H1 (cell line): ENCODE measurements around the gene PHF10. TPM values are rescaled to one million over a fixed set of nuclear protein-coding genes. Genes with fewer than 3 reads are reported as not detected.

Source experiments
- CTCF ChIA-PET: fragments of 300-600 bp; sonication (Branson Sonifier 250); formaldehyde crosslinking; loops from one replicate; lab custom pipeline; 2021; ENCODE audit not compliant: partially characterized antibody; lab: Charles Lee
- POLR2A ChIA-PET: fragments of 300-600 bp; sonication (Branson Sonifier 250); formaldehyde crosslinking; loops from one replicate; lab custom pipeline; 2021; ENCODE audit warnings: inconsistent platforms; ENCODE audit not compliant: partially characterized antibody; lab: Charles Lee
- DNase-seq, 2 experiments: peaks; one replicate each; pipeline versions ENCODE4 v3.0.0 to v3.0.0-alpha.2; 2010 to 2022; ENCODE audit warnings: low spot score in 2 of 2, low read depth in 1 of 2, mixed read lengths in 1 of 2
- FAIRE-seq: peaks from 2 replicates; lab custom pipeline; 2011; peaks lifted over from hg19 to GRCh38; lab: Jason Lieb, UNC
- H2AFZ ChIP-seq: 2 replicates; pipeline ENCODE4 v1.8.1; 2012; ENCODE audit warnings: low read length, inconsistent platforms
- H2AK5ac ChIP-seq: 2 replicates; pipeline ENCODE4 v1.6.1; 2013; ENCODE audit warnings: low read depth, low read length
- H2BK120ac ChIP-seq: replicated peaks from 2 replicates; pipeline ENCODE3; 2013; ENCODE audit warnings: low read depth, low read length, inconsistent platforms
- H2BK12ac ChIP-seq: 2 replicates; pipeline ENCODE4 v1.6.1; 2013; ENCODE audit warnings: low read depth, low read length
- H2BK15ac ChIP-seq: 2 replicates; pipeline ENCODE4 v1.6.1; 2013; ENCODE audit warnings: low read length
- H2BK20ac ChIP-seq: 2 replicates; pipeline ENCODE4 v1.6.1; 2013; ENCODE audit warnings: low read length
- H2BK5ac ChIP-seq: 2 replicates; pipeline ENCODE4 v1.6.1; 2013; ENCODE audit warnings: low read depth, low read length
- H3K14ac ChIP-seq: 2 replicates; pipeline ENCODE4 v1.6.1; 2013; ENCODE audit warnings: inconsistent platforms; ENCODE audit not compliant: insufficient read length
- H3K18ac ChIP-seq: 2 replicates; pipeline ENCODE4 v1.6.1; 2013; ENCODE audit warnings: low read length; ENCODE audit errors: extremely low read depth
- H3K23ac ChIP-seq: 2 replicates; pipeline ENCODE4 v1.6.1; 2013; ENCODE audit warnings: inconsistent platforms; ENCODE audit not compliant: insufficient read length
- H3K23me2 ChIP-seq: 2 replicates; pipeline ENCODE4 v1.6.1; 2013; ENCODE audit warnings: low read depth, low read length
- H3K27ac ChIP-seq: 2 replicates; pipeline ENCODE4 v1.6.1; 2011; ENCODE audit warnings: low read depth, low read length, inconsistent platforms
- H3K27me3 ChIP-seq, 4 experiments: replicated peaks in 1 of 4; 1 replicate in 1 of 4; 2 replicates in 3 of 4; pipeline versions ENCODE4 v1.6.1 to v1.8.1; 2011 to 2013; ENCODE audit warnings: low read length in 3 of 4, mild to moderate bottlenecking in 3 of 4, inconsistent platforms in 2 of 4, mixed read lengths in 2 of 4, moderate library complexity in 1 of 4; ENCODE audit not compliant: control insufficient read depth in 3 of 4, insufficient read depth in 3 of 4; ENCODE audit errors: extremely low read depth in 1 of 4
- H3K36me3 ChIP-seq, 4 experiments: 2 replicates each; pipeline versions ENCODE4 v1.6.1 to v1.8.1; 2011 to 2013; ENCODE audit warnings: mild to moderate bottlenecking in 4 of 4, low read length in 3 of 4, moderate library complexity in 2 of 4, control low read depth in 1 of 4, inconsistent platforms in 1 of 4; ENCODE audit not compliant: insufficient read depth in 4 of 4, control insufficient read depth in 2 of 4
- H3K4ac ChIP-seq: replicated peaks from 2 replicates; pipeline ENCODE3; 2013; ENCODE audit warnings: low read length, low read depth, mixed read lengths, inconsistent platforms; ENCODE audit not compliant: insufficient read length
- H3K4me1 ChIP-seq, 4 experiments: replicated peaks in 1 of 4; 1 replicate in 1 of 4; 2 replicates in 3 of 4; pipeline versions ENCODE4 v1.6.1 to v1.8.1; 2011 to 2013; ENCODE audit warnings: low read length in 3 of 4, inconsistent platforms in 2 of 4, mixed read lengths in 1 of 4; ENCODE audit not compliant: insufficient read depth in 4 of 4, control insufficient read depth in 3 of 4
- H3K4me2 ChIP-seq, 2 experiments: 2 replicates each; pipeline versions ENCODE4 v1.6.1 to v1.8.1; 2011 to 2013; ENCODE audit warnings: low read depth in 2 of 2, low read length in 2 of 2, control low read depth in 1 of 2, inconsistent platforms in 1 of 2, mild to moderate bottlenecking in 1 of 2; ENCODE audit not compliant: insufficient read depth in 1 of 2
- H3K4me3 ChIP-seq, 4 experiments: fragments of 200-600, 300-600 bp in 1 of 4; sonication (generic), shearing (Covaris generic), sonication (Bioruptor Twin) in 1 of 4; 2 replicates each; pipeline versions ENCODE4 v1.5.1 to v1.8.1; 2011 to 2016; ENCODE audit warnings: low read length in 4 of 4, low read depth in 3 of 4, control low read depth in 2 of 4, inconsistent platforms in 2 of 4, mild to moderate bottlenecking in 2 of 4, mixed read lengths in 1 of 4, moderate library complexity in 1 of 4; ENCODE audit not compliant: insufficient read depth in 2 of 4; ENCODE audit errors: extremely low read depth in 1 of 4
- H3K56ac ChIP-seq: replicated peaks from 2 replicates; pipeline ENCODE3; 2013; ENCODE audit warnings: low read depth, mild to moderate bottlenecking, mixed read lengths, low read length, inconsistent platforms; ENCODE audit not compliant: insufficient read length
- H3K79me1 ChIP-seq: 2 replicates; pipeline ENCODE4 v1.6.1; 2013; ENCODE audit warnings: low read depth, low read length, control low read depth
- H3K79me2 ChIP-seq, 2 experiments: 2 replicates each; pipeline versions ENCODE4 v1.6.1 to v1.8.1; 2012 to 2013; ENCODE audit warnings: low read length in 2 of 2, mild to moderate bottlenecking in 2 of 2, inconsistent platforms in 1 of 2; ENCODE audit not compliant: insufficient read depth in 2 of 2, control insufficient read depth in 1 of 2
- H3K9ac ChIP-seq, 4 experiments: replicated peaks in 1 of 4; 1 replicate in 1 of 4; 2 replicates in 3 of 4; pipeline versions ENCODE4 v1.6.1 to v1.8.1; 2011 to 2013; ENCODE audit warnings: low read depth in 3 of 4, low read length in 3 of 4, control low read depth in 2 of 4, mild to moderate bottlenecking in 2 of 4, moderate library complexity in 2 of 4, inconsistent platforms in 1 of 4; ENCODE audit errors: extremely low read depth in 1 of 4
- H3K9me3 ChIP-seq, 2 experiments: 2 replicates each; pipeline versions ENCODE4 v1.6.1 to v1.8.1; 2012 to 2013; ENCODE audit warnings: mild to moderate bottlenecking in 2 of 2, moderate library complexity in 2 of 2, control low read depth in 1 of 2, inconsistent platforms in 1 of 2, low read depth in 1 of 2, low read length in 1 of 2, mixed read lengths in 1 of 2; ENCODE audit not compliant: insufficient read depth in 2 of 2
- H4K20me1 ChIP-seq, 2 experiments: replicated peaks in 1 of 2; 2 replicates each; pipeline versions ENCODE3 to v1.8.1; 2011 to 2013; ENCODE audit warnings: inconsistent platforms in 2 of 2, low read length in 2 of 2, mild to moderate bottlenecking in 1 of 2; ENCODE audit not compliant: insufficient read depth in 2 of 2, control insufficient read depth in 1 of 2
- H4K5ac ChIP-seq: 2 replicates; pipeline ENCODE4 v1.6.1; 2013; ENCODE audit warnings: low read length, low read depth, mixed read lengths, inconsistent platforms; ENCODE audit not compliant: insufficient read length
- H4K8ac ChIP-seq: 2 replicates; pipeline ENCODE4 v1.8.0; 2013; ENCODE audit warnings: mild to moderate bottlenecking, moderate library complexity, low read length, inconsistent platforms; ENCODE audit not compliant: insufficient read depth; ENCODE audit errors: extremely low read depth
- H4K91ac ChIP-seq: replicated peaks from 2 replicates; pipeline ENCODE3; 2013; ENCODE audit warnings: low read length, mixed read lengths, inconsistent platforms; ENCODE audit not compliant: insufficient read length
- ASH2L ChIP-seq: fragments of 200-600, 300-600 bp; sonication (generic); IDR thresholded peaks from one replicate; pipeline ENCODE4 v1.7.1; 2017; ENCODE audit warnings: low read length
- CBX5 ChIP-seq: fragments of 300-800, 300-1000 bp; sonication (generic); IDR thresholded peaks from 2 replicates; pipeline ENCODE4 v1.7.1; 2016; ENCODE audit warnings: antibody characterized with exemption, low read length, low read depth
- CBX8 ChIP-seq: fragments of 300-800, 300-1000 bp; sonication (generic); IDR thresholded peaks from 2 replicates; pipeline ENCODE4 v1.7.1; 2016; ENCODE audit warnings: low read depth, low read length, borderline replicate concordance
- CREB1 ChIP-seq: IDR thresholded peaks from 2 replicates; pipeline ENCODE4 v1.6.1; 2012; ENCODE audit warnings: inconsistent platforms
- EGR1 ChIP-seq: IDR thresholded peaks from 2 replicates; pipeline ENCODE4 v1.6.1; 2011; ENCODE audit warnings: low read depth, low read length, borderline replicate concordance
- RBBP5 ChIP-seq: IDR thresholded peaks from 2 replicates; pipeline ENCODE4 v1.7.1; 2012; ENCODE audit warnings: low read depth, mild to moderate bottlenecking, inconsistent platforms, low read length, moderate library complexity, borderline replicate concordance
- SIN3A ChIP-seq, 2 experiments: IDR thresholded peaks in 1 of 2; conservative IDR thresholded peaks in 1 of 2; 2 replicates each; pipeline ENCODE4 v1.6.1; 2011 to 2012; ENCODE audit warnings: low read length in 2 of 2, improper control_type of control experiment in 1 of 2, low read depth in 1 of 2, mild to moderate bottlenecking in 1 of 2
- SIRT6 ChIP-seq: IDR thresholded peaks from one replicate; pipeline ENCODE4 v1.7.1; 2012; ENCODE audit warnings: low read length, inconsistent platforms
- SP1 ChIP-seq: IDR thresholded peaks from 2 replicates; pipeline ENCODE4 v1.6.1; 2011; ENCODE audit warnings: low read depth, low read length
- SUZ12 ChIP-seq: fragments of 200-600 bp; sonication (generic); IDR thresholded peaks from 2 replicates; pipeline ENCODE4 v1.6.1; 2012; ENCODE audit warnings: mild to moderate bottlenecking, inconsistent platforms, low read length, moderate library complexity, mixed read lengths
- WGBS, 2 experiments: shearing (Covaris generic) in 1 of 2; methylation state at CpG; one replicate each; pipeline versions ENCODE4 v1.1.6 to v1.1.7; 2013 to 2015; ENCODE audit warnings: low lambda C conversion rate in 2 of 2, mixed read lengths in 2 of 2, inconsistent platforms in 1 of 2, low coverage in 1 of 2, missing lambda C conversion rate in 1 of 2; ENCODE audit not compliant: insufficient replicate concordance in 2 of 2, insufficient coverage in 1 of 2, insufficient read length in 1 of 2; ENCODE audit errors: extremely low coverage in 1 of 2, missing lambda C conversion rate in 1 of 2; 5-methylcytosine and 5-hydroxymethylcytosine counted together
- polyA plus RNA-seq, 7 experiments: library from polyadenylated mRNA; depleted of rRNA in 3 of 7; stranded (reverse) in 5 of 7; unstranded in 2 of 7; fragments of >200 nt in 5 of 7; fragments of 200-250 nt in 2 of 7; gene quantifications; 1 replicate in 5 of 7; 2 replicates in 1 of 7; 4 replicates in 1 of 7; pipeline versions ENCODE4 v1.2.1 to v1.2.3, GENCODE V29; 2011 to 2013; ENCODE audit warnings: missing spikeins in 2 of 7, mixed read lengths in 2 of 7
- total RNA-seq: library from RNA; stranded (reverse); fragmentation: NEBNext Ultra II Directional; extraction: Animal tissue kit (Norgen Biotek cat#: 25700); gene quantifications from 2 replicates; pipeline ENCODE4 v1.2.1, GENCODE V29; 2021
- TF ChIP-seq, protein P1 (sequence below): IDR thresholded peaks from 2 replicates; pipeline ENCODE4 v1.6.1; 2011; ENCODE audit warnings: low read length, improper control_type of control experiment
- TF ChIP-seq, protein P2 (sequence below): IDR thresholded peaks from 2 replicates; pipeline ENCODE4 v1.6.1; 2012; ENCODE audit warnings: inconsistent platforms
- TF ChIP-seq, protein P3 (sequence below): IDR thresholded peaks from 2 replicates; pipeline ENCODE4 v1.6.1; 2011; ENCODE audit warnings: low read depth, mild to moderate bottlenecking, low read length; ENCODE audit not compliant: insufficient read depth

The PHF10 gene
- total and polyA plus RNA-seq, 2 of the 8 experiments (the other 6 are each of a cell fraction or from before 2014, with no cell fraction given): 15.6 to 51.1 TPM

DNA sequence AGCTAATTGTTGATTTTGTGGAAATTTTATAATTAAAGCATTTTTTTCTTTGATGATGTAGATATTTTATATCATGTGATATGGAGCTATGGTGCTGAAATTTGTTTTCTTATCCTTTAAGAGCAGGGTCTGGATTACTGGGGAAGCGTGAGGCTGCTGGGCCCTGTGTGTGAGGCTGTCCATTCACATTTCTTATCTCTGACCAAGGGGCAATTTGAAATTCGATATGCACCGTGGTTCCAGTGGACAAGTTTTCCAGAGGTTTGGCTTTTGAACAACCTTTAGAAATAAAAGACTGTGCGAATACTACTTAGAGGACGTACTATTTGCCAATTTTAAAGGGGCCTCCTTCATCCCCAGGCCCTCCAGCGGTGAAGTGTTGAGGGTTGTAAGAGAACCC lies 30.9 kb upstream of the PHF10 start:
- no peak overlapping the region for H3K4ac ChIP-seq
- H2AFZ ChIP-seq: no peak overlapping the region
- peaks cover 0 to 10% of the 10 kb centered on the region in 2 experiments; a peak in 2 of 4 replicates for H3K79me2 ChIP-seq
- no peak overlapping the region for H3K56ac ChIP-seq
- no peaks in the 10 kb centered on the region for H3K9me3 ChIP-seq
- no peak overlapping the region for H3K27ac ChIP-seq
- no peaks in the 10 kb centered on the region for H4K20me1 ChIP-seq
- peaks cover 0 to 12% (median 6%) of the 10 kb centered on the region in 4 experiments; a peak in 5 of 7 replicates for H3K4me1 ChIP-seq
- no peak overlapping the region for H2BK15ac ChIP-seq
- H2BK120ac ChIP-seq: no peak overlapping the region
- 92% methylated on average over 6 of the region's 6 CpGs; no CpG with 5 or more reads in 1 of the 2 experiments for WGBS, 2 experiments
- ChIA-PET POLR2A (interaction anchor here (0.7 to 1.2 kb wide), 2 partner anchors 47 to 743 kb away, joined by 3 read pairs; no protein-coding TSS in a partner anchor), CTCF (interaction anchor here (1.2 kb wide), 1 partner anchor 12 kb away, joined by 4 read pairs; no protein-coding TSS in a partner anchor)
- H3K23ac ChIP-seq: no peak overlapping the region
- no peak overlapping the region for H2BK5ac ChIP-seq
- H4K5ac ChIP-seq: no peak overlapping the region
- no peak overlapping the region for H4K91ac ChIP-seq
- no peak overlapping the region for H3K18ac ChIP-seq
- H3K9ac ChIP-seq: no peak overlapping the region
- no peak overlapping the region for H2BK12ac ChIP-seq
- no peak for DNase-seq
- no peak overlapping the region for H3K4me2 ChIP-seq
- no peaks in the 10 kb centered on the region for H3K27me3 ChIP-seq
- no peak overlapping the region for H2AK5ac ChIP-seq
- peaks cover 0 to 3% (median 1%) of the 10 kb centered on the region in 4 experiments; a peak in 2 of 8 replicates for H3K36me3 ChIP-seq
- no peak overlapping the region for H3K14ac ChIP-seq
- peaks cover 9% of the 10 kb centered on the region for H3K23me2 ChIP-seq
- H3K4me3 ChIP-seq: no peak overlapping the region
- TF ChIP-seq, protein P1, sequence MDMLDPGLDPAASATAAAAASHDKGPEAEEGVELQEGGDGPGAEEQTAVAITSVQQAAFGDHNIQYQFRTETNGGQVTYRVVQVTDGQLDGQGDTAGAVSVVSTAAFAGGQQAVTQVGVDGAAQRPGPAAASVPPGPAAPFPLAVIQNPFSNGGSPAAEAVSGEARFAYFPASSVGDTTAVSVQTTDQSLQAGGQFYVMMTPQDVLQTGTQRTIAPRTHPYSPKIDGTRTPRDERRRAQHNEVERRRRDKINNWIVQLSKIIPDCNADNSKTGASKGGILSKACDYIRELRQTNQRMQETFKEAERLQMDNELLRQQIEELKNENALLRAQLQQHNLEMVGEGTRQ: no peak
- TF ChIP-seq CREB1 (no peak), SP1 (no peak), CBX5 (no peak), CBX8 (no peak), SIN3A (conservative IDR thresholded peaks at IDR 0.05 in 1 of 2, IDR thresholded peaks at IDR 0.05 in 1 of 2; ENCODE audit: low read depth in 1 of 2, low read length in 2 of 2) (no peak), RBBP5 (no peak), EGR1 (no peak), ASH2L (no peak), SIRT6 (no peak), SUZ12 (no peak)
- TF ChIP-seq, protein P2, sequence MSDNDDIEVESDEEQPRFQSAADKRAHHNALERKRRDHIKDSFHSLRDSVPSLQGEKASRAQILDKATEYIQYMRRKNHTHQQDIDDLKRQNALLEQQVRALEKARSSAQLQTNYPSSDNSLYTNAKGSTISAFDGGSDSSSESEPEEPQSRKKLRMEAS: no peak
- TF ChIP-seq, protein P3, sequence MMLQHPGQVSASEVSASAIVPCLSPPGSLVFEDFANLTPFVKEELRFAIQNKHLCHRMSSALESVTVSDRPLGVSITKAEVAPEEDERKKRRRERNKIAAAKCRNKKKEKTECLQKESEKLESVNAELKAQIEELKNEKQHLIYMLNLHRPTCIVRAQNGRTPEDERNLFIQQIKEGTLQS: no peak
- TF ChIP-seq, all 59 proteins: peak for 0
- no peak overlapping the region for H2BK20ac ChIP-seq
- no peaks in the 10 kb centered on the region for H3K79me1 ChIP-seq
- no peak overlapping the region for H4K8ac ChIP-seq
- no peak for FAIRE-seq
